ENCODE measurements around the gene TPRN. TPM values are rescaled to one million over a fixed set of nuclear protein-coding genes. Genes with fewer than 3 reads are reported as not detected.
A peak's percentile ranks its signal among the peaks of the same experiment; 100 is the strongest.

The TPRN gene
- total and polyA plus RNA-seq, 12 donors: 10.2 to 31.5 (median 20.4) TPM

GRCh38 chr9:137219757-137220316 lies 19.3 kb upstream of the TPRN start:
- no peaks in the 10 kb centered on the region for H3K9me3 ChIP-seq

GRCh38 chr9:137218754-137219271 lies 18.3 kb upstream of the TPRN start:
- H3K9me3 ChIP-seq: no peaks in the 10 kb centered on the region
- DNase-seq: peak in 1 of 2 donors; percentile 51

More at GRCh38 chr9:137219757-137220316, 19.3 kb upstream of the TPRN start:
- ATAC-seq (no peak), DNase-seq (no peak)
- TF ChIP-seq CTCF (IDR thresholded peaks at IDR 0.05): no peak
- intact Hi-C loops (cut with DNase I): loop anchor here in 2 of 10 donors (5.0 kb wide), 1 partner anchor 33 kb away; the partner anchor contains the start of genes ANAPC2 (in 2 of the 2) and SSNA1 (in 2 of the 2)
- Histone ChIP-seq H3K4me1 (peaks cover 17 to 55% (median 37%) of the 10 kb centered on the region in 9 donors), H3K27ac (no peak overlapping the region), H3K4me3 (no peak overlapping the region), H3K36me3 (peaks cover 0 to 19% (median 0%) of the 10 kb centered on the region in 9 donors), H3K27me3 (peaks cover 0 to 5% (median 0%) of the 10 kb centered on the region in 7 donors)
- 94% methylated on average over 10 of the region's 10 CpGs for WGBS, 2 donors

GRCh38 chr9:137218212-137218753 lies 17.7 kb upstream of the TPRN start:
- peaks cover 17 to 48% (median 30%) of the 10 kb centered on the region in 9 donors for H3K4me1 ChIP-seq
- H3K27ac ChIP-seq: peak overlapping the region; percentile 13 to 83 (median 68)
- peak overlapping the region in 6 of 10 donors; percentile 22 to 47 (median 40) for H3K4me3 ChIP-seq
- ATAC-seq: no peak
- H3K9me3 ChIP-seq: no peaks in the 10 kb centered on the region
- no peak for TF ChIP-seq CTCF (IDR thresholded peaks at IDR 0.05)
- intact Hi-C loops (cut with DNase I): no loop called here
- no peak for DNase-seq
- peaks cover 0 to 31% (median 0%) of the 10 kb centered on the region in 9 donors for H3K36me3 ChIP-seq
- H3K27me3 ChIP-seq: peaks cover 0 to 5% (median 0%) of the 10 kb centered on the region in 7 donors
- 88% methylated on average over 30 of the region's 30 CpGs for WGBS, 2 donors

More at GRCh38 chr9:137218754-137219271, 18.3 kb upstream of the TPRN start:
- Histone ChIP-seq H3K4me3 (no peak overlapping the region), H3K36me3 (peaks cover 0 to 29% (median 0%) of the 10 kb centered on the region in 9 donors), H3K4me1 (peaks cover 17 to 49% (median 31%) of the 10 kb centered on the region in 9 donors), H3K27me3 (peaks cover 0 to 5% (median 0%) of the 10 kb centered on the region in 7 donors), H3K27ac (peak overlapping the region; percentile 13 to 83 (median 68))
- no peak for TF ChIP-seq CTCF (IDR thresholded peaks at IDR 0.05)
- intact Hi-C loops (cut with DNase I): no loop called here
- ATAC-seq: peak in 3 of 8 donors; percentile 27 to 32 (median 30)
- 22 to 34% methylated on average over 12 of the region's 12 CpGs for WGBS, 2 donors

Measured in heart right ventricle (tissue), 16 donors.